PFSK-1 (cell line): ENCODE measurements around the gene FUCA1.

ENCODE experiments used
- POLR2AphosphoS5 ChIP-seq: IDR thresholded peaks from 2 replicates; pipeline ENCODE4 v1.6.1; 2012; ENCODE audit warnings: low read depth, mild to moderate bottlenecking, control low read depth, low read length, moderate library complexity
- TAF1 ChIP-seq: IDR thresholded peaks from 2 replicates; pipeline ENCODE4 v1.6.1; 2012; ENCODE audit warnings: low read length, control low read depth, borderline replicate concordance; ENCODE audit not compliant: insufficient read depth
- TF ChIP-seq, protein P1 (sequence below), 2 experiments: IDR thresholded peaks; 2 replicates each; pipeline versions ENCODE4 v1.6.1 to v1.8.0; 2011 to 2012; ENCODE audit warnings: low read depth in 2 of 2, low read length in 2 of 2, control low read depth in 1 of 2, inconsistent platforms in 1 of 2, mild to moderate bottlenecking in 1 of 2, moderate library complexity in 1 of 2; ENCODE audit not compliant: insufficient read depth in 1 of 2

DNA sequence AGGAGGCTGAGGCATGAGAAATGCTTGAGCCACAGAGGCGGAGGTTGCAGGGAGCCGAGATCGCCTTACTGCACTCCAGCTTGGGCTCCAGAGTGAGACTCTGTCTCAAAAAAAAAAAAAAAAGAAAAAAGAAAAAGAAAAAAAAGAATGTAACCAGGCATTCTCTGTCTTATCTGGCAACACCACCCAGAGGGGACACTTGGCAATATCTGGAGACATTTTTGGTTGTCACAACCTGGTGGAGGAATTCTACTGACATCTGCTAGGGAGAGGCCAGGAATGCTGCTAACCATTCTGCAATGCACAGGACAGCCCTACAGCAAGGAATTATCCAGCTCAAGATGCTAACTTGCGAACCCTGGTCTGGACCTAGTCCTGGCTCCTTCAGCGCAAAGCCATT is 47.4 kb upstream of the FUCA1 start:
- TF ChIP-seq POLR2AphosphoS5 (no peak), TAF1 (no peak)
- TF ChIP-seq, protein P1, sequence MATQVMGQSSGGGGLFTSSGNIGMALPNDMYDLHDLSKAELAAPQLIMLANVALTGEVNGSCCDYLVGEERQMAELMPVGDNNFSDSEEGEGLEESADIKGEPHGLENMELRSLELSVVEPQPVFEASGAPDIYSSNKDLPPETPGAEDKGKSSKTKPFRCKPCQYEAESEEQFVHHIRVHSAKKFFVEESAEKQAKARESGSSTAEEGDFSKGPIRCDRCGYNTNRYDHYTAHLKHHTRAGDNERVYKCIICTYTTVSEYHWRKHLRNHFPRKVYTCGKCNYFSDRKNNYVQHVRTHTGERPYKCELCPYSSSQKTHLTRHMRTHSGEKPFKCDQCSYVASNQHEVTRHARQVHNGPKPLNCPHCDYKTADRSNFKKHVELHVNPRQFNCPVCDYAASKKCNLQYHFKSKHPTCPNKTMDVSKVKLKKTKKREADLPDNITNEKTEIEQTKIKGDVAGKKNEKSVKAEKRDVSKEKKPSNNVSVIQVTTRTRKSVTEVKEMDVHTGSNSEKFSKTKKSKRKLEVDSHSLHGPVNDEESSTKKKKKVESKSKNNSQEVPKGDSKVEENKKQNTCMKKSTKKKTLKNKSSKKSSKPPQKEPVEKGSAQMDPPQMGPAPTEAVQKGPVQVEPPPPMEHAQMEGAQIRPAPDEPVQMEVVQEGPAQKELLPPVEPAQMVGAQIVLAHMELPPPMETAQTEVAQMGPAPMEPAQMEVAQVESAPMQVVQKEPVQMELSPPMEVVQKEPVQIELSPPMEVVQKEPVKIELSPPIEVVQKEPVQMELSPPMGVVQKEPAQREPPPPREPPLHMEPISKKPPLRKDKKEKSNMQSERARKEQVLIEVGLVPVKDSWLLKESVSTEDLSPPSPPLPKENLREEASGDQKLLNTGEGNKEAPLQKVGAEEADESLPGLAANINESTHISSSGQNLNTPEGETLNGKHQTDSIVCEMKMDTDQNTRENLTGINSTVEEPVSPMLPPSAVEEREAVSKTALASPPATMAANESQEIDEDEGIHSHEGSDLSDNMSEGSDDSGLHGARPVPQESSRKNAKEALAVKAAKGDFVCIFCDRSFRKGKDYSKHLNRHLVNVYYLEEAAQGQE (IDR thresholded peaks at IDR 0.05; ENCODE audit: insufficient read depth in 1 of 2, low read depth in 2 of 2, low read length in 2 of 2), result no peak
